Stomach (tissue), 4 donors: ENCODE measurements around the gene TAF1A.

Source experiments
- EP300 ChIP-seq: sonication (generic); formaldehyde crosslinking; IDR thresholded peaks from one replicate; pipeline ENCODE4 v1.6.1; 2017; ENCODE audit warnings: antibody characterized with exemption
- POLR2A ChIP-seq, 4 donors: fragments of 450-650 bp; IDR thresholded peaks; one replicate each; pipeline ENCODE4 v1.6.1; 2016; ENCODE audit warnings: antibody characterized with exemption in 4 of 4, control low read depth in 2 of 4, mild to moderate bottlenecking in 1 of 4, moderate library complexity in 1 of 4
- POLR2AphosphoS5 ChIP-seq, 3 donors: sonication (generic); formaldehyde crosslinking; IDR thresholded peaks; one replicate each; pipeline ENCODE4 v1.6.1; 2016; ENCODE audit warnings: antibody characterized with exemption in 3 of 3
- TF ChIP-seq, protein P1 (sequence below), 7 experiments: fragments of 450-650 bp in 4 of 7; fragments of 200-600 bp in 3 of 7; sonication (generic) in 3 of 7; IDR thresholded peaks; one replicate each; pipeline ENCODE4 v1.5.1; 2016 to 2019; ENCODE audit warnings: antibody characterized with exemption in 7 of 7, control low read depth in 2 of 7, mild to moderate bottlenecking in 1 of 7

DNA sequence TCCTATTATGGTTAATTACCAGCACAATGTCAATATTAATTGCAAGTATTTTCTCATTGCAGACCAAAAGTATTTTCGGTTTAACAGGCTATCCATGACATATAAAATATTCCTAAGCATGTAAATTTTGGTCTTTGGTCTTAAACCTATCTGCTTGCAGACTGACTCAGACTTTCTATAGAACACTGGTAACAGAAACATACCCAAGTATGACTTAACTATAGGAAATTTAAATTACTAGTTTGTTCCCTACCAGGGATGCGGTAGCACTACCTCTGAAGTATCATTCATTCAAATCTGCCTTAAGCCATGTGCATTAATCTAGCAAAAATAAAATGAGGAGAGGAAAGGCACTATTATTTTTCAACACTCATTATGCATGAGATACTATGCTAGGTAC is 2.9 kb downstream of the TAF1A start:
- TF ChIP-seq POLR2AphosphoS5 (IDR thresholded peaks at IDR 0.05) (no peak), EP300 (no peak), POLR2A (IDR thresholded peaks at IDR 0.05) (no peak)
- TF ChIP-seq, protein P1, sequence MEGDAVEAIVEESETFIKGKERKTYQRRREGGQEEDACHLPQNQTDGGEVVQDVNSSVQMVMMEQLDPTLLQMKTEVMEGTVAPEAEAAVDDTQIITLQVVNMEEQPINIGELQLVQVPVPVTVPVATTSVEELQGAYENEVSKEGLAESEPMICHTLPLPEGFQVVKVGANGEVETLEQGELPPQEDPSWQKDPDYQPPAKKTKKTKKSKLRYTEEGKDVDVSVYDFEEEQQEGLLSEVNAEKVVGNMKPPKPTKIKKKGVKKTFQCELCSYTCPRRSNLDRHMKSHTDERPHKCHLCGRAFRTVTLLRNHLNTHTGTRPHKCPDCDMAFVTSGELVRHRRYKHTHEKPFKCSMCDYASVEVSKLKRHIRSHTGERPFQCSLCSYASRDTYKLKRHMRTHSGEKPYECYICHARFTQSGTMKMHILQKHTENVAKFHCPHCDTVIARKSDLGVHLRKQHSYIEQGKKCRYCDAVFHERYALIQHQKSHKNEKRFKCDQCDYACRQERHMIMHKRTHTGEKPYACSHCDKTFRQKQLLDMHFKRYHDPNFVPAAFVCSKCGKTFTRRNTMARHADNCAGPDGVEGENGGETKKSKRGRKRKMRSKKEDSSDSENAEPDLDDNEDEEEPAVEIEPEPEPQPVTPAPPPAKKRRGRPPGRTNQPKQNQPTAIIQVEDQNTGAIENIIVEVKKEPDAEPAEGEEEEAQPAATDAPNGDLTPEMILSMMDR (IDR thresholded peaks at IDR 0.05) = no peak
